Hepatocyte (in vitro differentiated cells): ENCODE measurements around the gene ACKR4.

Experiments used
- EZH2 ChIP-seq: fragments of 200-600 bp; sonication (generic); IDR thresholded peaks from 2 replicates; pipeline ENCODE4 v1.6.1; 2016; ENCODE audit warnings: antibody characterized with exemption, mild to moderate bottlenecking, borderline replicate concordance
- EZH2phosphoT487 ChIP-seq: fragments of 200-600 bp; sonication (generic); IDR thresholded peaks from one replicate; pipeline ENCODE4 v1.6.1; 2018; ENCODE audit warnings: antibody characterized with exemption, mild to moderate bottlenecking, low read depth, moderate library complexity; ENCODE audit not compliant: unreplicated experiment, severe bottlenecking
- TF ChIP-seq, protein P1 (sequence below): fragments of 200-600 bp; sonication (generic); IDR thresholded peaks from 2 replicates; pipeline ENCODE4 v1.5.1; 2016; ENCODE audit warnings: antibody characterized with exemption, mild to moderate bottlenecking; ENCODE audit not compliant: poor library complexity

DNA sequence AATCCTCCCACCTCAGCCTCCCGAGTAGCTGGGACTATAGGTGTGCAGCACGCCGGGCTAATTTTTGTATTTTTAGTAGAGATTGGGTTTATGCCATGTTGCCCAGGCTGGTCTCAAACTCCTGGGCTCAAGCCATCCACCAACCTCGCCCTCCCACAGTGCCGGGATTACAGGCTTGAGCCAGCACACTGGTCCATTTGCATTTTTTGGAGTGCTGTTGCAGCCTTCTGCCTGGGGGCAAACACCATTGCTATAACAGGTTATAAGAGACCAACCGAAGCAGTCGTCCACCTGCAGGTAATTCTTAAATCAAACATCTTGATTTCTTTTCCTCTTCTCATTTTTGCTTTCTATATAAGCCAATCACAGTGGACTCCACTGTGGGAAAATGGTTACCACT is 27.7 kb downstream of the ACKR4 start:
- TF ChIP-seq, protein P1, sequence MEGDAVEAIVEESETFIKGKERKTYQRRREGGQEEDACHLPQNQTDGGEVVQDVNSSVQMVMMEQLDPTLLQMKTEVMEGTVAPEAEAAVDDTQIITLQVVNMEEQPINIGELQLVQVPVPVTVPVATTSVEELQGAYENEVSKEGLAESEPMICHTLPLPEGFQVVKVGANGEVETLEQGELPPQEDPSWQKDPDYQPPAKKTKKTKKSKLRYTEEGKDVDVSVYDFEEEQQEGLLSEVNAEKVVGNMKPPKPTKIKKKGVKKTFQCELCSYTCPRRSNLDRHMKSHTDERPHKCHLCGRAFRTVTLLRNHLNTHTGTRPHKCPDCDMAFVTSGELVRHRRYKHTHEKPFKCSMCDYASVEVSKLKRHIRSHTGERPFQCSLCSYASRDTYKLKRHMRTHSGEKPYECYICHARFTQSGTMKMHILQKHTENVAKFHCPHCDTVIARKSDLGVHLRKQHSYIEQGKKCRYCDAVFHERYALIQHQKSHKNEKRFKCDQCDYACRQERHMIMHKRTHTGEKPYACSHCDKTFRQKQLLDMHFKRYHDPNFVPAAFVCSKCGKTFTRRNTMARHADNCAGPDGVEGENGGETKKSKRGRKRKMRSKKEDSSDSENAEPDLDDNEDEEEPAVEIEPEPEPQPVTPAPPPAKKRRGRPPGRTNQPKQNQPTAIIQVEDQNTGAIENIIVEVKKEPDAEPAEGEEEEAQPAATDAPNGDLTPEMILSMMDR: no peak
- no peak for TF ChIP-seq EZH2
- TF ChIP-seq EZH2phosphoT487: no peak
